ENCODE measurements around the gene RAMP1.

The RAMP1 gene

DNA sequence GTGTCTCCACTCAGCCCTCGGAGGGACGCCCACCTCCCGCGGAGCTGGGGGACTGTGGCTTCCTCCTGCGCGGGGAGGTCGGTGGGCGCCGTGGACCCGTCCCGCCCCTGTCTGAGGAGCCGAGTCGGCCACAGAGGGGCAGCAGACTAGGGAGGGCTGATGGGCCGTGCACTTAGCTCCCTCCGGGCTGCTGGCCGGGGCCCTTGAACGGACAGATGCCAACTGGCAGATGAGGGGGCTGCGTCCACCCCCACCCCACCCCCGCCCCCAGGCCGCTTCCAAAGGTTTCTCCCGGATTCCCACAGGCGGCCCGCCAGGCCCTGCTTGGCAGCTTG is 96.9 kb downstream of the RAMP1 start:
- Histone ChIP-seq H3F3A (ENCODE audit: insufficient read depth, low read length) (no peaks in the 10 kb centered on the region), H3K4me1 (ENCODE audit: insufficient read depth, low read length, severe bottlenecking) (no peaks in the 10 kb centered on the region), H3K9ac (ENCODE audit: low read length) (no peak overlapping the region), H2AFZ (ENCODE audit: low read length) (no peak overlapping the region), H3K4me2 (ENCODE audit: low read length) (no peak overlapping the region), H3K4me3 (ENCODE audit: low read depth, low read length, poor library complexity, severe bottlenecking) (no peak overlapping the region), H3K27ac (ENCODE audit: low read depth, low read length, poor library complexity, severe bottlenecking) (no peak overlapping the region), H3K9me3 (ENCODE audit: low read length) (no peaks in the 10 kb centered on the region), H4K20me1 (ENCODE audit: insufficient read depth, low read length) (no peaks in the 10 kb centered on the region), H3K27me3 (ENCODE audit: insufficient read depth, low read length) (peaks cover 5% of the 10 kb centered on the region; the same call in 1 of the 2 replicates), H3K36me3 (ENCODE audit: insufficient read depth, low read length) (no peaks in the 10 kb centered on the region), H3K9me2 (ENCODE audit: low read depth, low read length) (no peaks in the 10 kb centered on the region), H3K79me2 (ENCODE audit: insufficient read depth, low read length) (no peaks in the 10 kb centered on the region)
- TF ChIP-seq, protein P1, sequence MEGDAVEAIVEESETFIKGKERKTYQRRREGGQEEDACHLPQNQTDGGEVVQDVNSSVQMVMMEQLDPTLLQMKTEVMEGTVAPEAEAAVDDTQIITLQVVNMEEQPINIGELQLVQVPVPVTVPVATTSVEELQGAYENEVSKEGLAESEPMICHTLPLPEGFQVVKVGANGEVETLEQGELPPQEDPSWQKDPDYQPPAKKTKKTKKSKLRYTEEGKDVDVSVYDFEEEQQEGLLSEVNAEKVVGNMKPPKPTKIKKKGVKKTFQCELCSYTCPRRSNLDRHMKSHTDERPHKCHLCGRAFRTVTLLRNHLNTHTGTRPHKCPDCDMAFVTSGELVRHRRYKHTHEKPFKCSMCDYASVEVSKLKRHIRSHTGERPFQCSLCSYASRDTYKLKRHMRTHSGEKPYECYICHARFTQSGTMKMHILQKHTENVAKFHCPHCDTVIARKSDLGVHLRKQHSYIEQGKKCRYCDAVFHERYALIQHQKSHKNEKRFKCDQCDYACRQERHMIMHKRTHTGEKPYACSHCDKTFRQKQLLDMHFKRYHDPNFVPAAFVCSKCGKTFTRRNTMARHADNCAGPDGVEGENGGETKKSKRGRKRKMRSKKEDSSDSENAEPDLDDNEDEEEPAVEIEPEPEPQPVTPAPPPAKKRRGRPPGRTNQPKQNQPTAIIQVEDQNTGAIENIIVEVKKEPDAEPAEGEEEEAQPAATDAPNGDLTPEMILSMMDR (IDR thresholded peaks at IDR 0.05; ENCODE audit: low read length), result no peak

GRCh38 chr2:237961637-237962036 is 102.2 kb downstream of the RAMP1 start:
- Histone ChIP-seq H3K4me3 (ENCODE audit: low read depth, low read length, poor library complexity, severe bottlenecking) (no peak overlapping the region), H3K9me3 (ENCODE audit: low read length) (peaks cover 12% of the 10 kb centered on the region), H4K20me1 (ENCODE audit: insufficient read depth, low read length) (no peaks in the 10 kb centered on the region), H3F3A (ENCODE audit: insufficient read depth, low read length) (no peaks in the 10 kb centered on the region), H3K9me2 (ENCODE audit: low read depth, low read length) (no peaks in the 10 kb centered on the region), H3K79me2 (ENCODE audit: insufficient read depth, low read length) (no peaks in the 10 kb centered on the region), H2AFZ (ENCODE audit: low read length) (no peak overlapping the region), H3K4me1 (ENCODE audit: insufficient read depth, low read length, severe bottlenecking) (peaks cover 4% of the 10 kb centered on the region), H3K36me3 (ENCODE audit: insufficient read depth, low read length) (no peaks in the 10 kb centered on the region), H3K9ac (ENCODE audit: low read length) (no peak overlapping the region), H3K27ac (ENCODE audit: low read depth, low read length, poor library complexity, severe bottlenecking) (no peak overlapping the region), H3K27me3 (ENCODE audit: insufficient read depth, low read length) (peaks cover 5% of the 10 kb centered on the region; the same call in 1 of the 2 replicates), H3K4me2 (ENCODE audit: low read length) (no peak overlapping the region)
- no peak for TF ChIP-seq EZH2 (IDR thresholded peaks at IDR 0.05; ENCODE audit: borderline replicate concordance, low read length)
- TF ChIP-seq, protein P1 (IDR thresholded peaks at IDR 0.05; ENCODE audit: low read length), result no peak

All from OCI-LY1 (cell line).